ENCODE results near the gene TBL1X.

Gene TBL1X

GRCh38 chrX:9619133-9619532, 154.3 kb downstream of the TBL1X start:
- TF ChIP-seq CTCF (conservative IDR thresholded peaks at IDR 0.05) (no peak), ZFX (IDR thresholded peaks at IDR 0.05) (no peak)

GRCh38 chrX:9619581-9619980, 154.7 kb downstream of the TBL1X start:
- TF ChIP-seq CTCF (conservative IDR thresholded peaks at IDR 0.05) (no peak), ZFX (IDR thresholded peaks at IDR 0.05) (no peak)
- no peak overlapping the region for H3K27ac ChIP-seq

More at GRCh38 chrX:9619133-9619532, 154.3 kb downstream of the TBL1X start:
- H3K27ac ChIP-seq: no peak overlapping the region

- no peak overlapping the region for H3K27ac ChIP-seq
- no peak for TF ChIP-seq ZFX (IDR thresholded peaks at IDR 0.05)
- TF ChIP-seq CTCF (conservative IDR thresholded peaks at IDR 0.05): no peak
Measured at GRCh38 chrX:9622128-9622527, 157.3 kb downstream of the TBL1X start.

GRCh38 chrX:9626379-9626778, 161.5 kb downstream of the TBL1X start:
- H3K27ac ChIP-seq: no peak overlapping the region
- TF ChIP-seq ZFX (IDR thresholded peaks at IDR 0.05) (no peak), CTCF (conservative IDR thresholded peaks at IDR 0.05) (no peak)

- TF ChIP-seq ZFX (IDR thresholded peaks at IDR 0.05) (no peak), CTCF (conservative IDR thresholded peaks at IDR 0.05) (no peak)
- H3K27ac ChIP-seq: peak overlapping the region; percentile 51; the same call in 1 of the 2 replicates
Measured at GRCh38 chrX:9627922-9628321, 163.1 kb downstream of the TBL1X start.

GRCh38 chrX:9628779-9629493, 164.1 kb downstream of the TBL1X start:
- H3K27ac ChIP-seq: peak overlapping the region; percentile 51
- TF ChIP-seq ZFX (IDR thresholded peaks at IDR 0.05) (no peak), CTCF (conservative IDR thresholded peaks at IDR 0.05) (no peak)

- TF ChIP-seq ZFX (IDR thresholded peaks at IDR 0.05) (no peak), CTCF (conservative IDR thresholded peaks at IDR 0.05) (no peak)
Measured at GRCh38 chrX:9634551-9634950, 169.7 kb downstream of the TBL1X start.

More at GRCh38 chrX:9634551-9634950, 169.7 kb downstream of the TBL1X start:
- H3K27ac ChIP-seq: no peak overlapping the region
